Colon (tissue), 2 donors: Measurements from ENCODE around the gene ZNF728.
"Not testable (repeated sequence)": the region's sequence is repeated elsewhere in the genome, so short reads cannot be mapped to it uniquely, and the experiment has no call there.

Experiments
- FAIRE-seq: peaks from 2 replicates; lab custom pipeline; 2012; peaks lifted over from hg19 to GRCh38; lab: Jason Lieb, UNC
- donor health status: control.
- donor health status: control.

ZNF728 gene

DNA sequence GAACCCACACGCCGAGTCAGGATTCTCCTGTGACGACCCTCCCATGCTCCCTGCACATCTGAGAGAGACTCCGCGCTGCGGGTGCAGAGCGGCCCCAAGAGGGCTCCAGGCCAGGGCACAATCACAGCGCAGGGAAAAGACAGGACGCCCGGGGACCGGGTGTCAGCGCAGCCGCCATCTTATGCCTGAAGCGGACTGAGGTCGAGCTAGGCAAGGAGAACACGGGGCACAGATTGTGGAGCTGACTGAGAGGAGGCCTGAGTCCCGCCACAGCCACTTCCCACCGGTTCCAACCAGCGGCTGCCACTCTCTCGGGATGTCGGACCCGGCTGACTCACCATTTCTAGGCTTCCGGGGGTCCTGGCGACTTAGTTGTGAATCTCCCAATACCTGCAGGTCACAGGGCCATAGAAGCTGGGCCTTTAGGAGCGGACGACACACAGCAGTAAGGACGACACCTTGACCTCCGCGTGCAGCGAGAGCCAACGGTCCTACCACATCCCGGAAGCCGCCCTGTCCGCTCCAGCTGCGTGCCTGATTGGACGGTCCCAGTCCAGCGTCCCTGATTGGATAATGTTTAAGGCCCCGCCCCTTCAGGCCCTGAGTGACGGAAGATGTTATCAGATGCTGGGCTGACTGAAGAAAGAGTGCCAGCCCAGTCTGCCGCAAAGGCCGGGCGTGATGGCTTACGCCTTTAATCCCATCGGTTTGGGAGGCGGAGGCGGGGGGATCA lies at the start of gene ZNF728:
TSS of gene ZNF728 (minus strand) at position 487 of the 733 bp plus-strand sequence. CDS start at position 341, 146 bp downstream.
- FAIRE-seq: no peak

DNA sequence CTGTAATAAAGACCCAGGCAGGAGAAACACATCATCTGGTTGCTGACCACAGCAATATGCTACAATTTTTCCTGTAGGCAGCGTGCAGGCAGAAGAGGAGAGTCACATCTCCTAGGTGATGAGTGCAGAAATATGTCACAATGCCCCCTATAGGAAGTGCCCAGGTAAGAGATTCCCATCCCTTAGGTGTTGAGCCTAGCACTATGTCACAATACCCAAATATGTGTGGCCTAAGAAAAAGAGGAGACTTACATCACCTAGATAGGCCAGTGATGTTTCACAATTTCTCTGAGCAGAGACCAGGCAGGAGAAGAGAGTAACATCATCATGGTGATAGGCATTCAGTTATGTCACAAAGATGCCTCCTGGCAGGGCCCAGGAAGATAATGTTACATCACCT lies 49.4 kb upstream of the ZNF728 start:
- no peak for FAIRE-seq

DNA sequence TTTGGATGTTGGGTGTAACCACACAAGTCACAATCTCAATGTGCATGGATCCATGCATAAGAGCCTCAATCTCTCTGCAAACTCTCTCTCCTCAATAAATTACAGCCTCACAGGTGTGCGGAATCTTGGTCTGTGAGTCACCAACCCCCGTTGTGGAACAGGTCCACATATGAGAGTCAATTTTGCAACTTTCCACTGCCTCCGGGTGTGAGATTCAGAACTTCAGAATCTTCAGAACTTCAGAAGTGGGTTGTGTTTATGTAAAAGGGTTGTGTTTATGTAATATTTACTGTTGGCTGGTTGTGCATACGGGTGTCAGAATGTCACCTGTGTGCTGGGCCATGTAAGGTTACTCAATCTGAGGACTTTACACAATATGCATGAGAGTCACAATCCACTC lies 46.3 kb upstream of the ZNF728 start:
- no peak for FAIRE-seq

DNA sequence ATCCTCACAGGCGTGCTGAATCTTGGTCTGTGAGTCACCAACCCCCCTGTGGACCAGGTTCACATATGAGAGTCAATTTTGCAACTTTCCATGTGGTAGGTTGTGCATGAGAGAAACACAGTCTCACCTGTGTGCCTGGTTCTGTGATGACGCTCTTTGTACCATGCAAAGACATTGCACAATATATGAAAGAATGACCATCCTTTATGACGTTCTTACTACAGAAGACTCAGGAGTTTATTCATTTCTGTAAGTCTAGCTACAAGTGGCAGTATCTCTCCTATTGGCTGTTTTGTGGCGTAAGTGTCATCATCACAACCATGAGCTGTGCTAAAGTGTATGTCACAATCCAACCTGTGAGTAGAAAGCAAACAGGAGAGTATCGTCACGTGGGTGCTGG lies 43.8 kb upstream of the ZNF728 start:
- no peak for FAIRE-seq

DNA sequence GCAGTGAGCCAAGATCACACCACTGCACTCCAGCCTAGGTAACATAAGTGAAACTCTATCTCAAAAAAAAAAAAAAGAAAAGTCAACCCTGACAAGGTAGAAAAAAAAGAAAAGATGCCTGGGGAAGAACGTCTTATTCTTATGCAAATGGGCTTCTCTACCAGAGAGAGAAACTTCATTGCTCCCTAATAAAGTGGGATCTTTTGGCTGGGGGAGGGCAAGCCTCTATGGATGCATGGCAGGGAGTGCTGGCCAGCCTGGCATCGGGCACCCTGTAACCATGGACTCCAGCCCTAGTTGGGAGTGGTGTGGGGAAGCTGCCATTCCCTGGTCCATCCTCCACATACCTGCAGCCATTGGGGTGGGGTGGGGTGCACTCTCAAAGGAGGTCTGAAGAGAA lies 30.7 kb upstream of the ZNF728 start:
- no peak for FAIRE-seq

DNA sequence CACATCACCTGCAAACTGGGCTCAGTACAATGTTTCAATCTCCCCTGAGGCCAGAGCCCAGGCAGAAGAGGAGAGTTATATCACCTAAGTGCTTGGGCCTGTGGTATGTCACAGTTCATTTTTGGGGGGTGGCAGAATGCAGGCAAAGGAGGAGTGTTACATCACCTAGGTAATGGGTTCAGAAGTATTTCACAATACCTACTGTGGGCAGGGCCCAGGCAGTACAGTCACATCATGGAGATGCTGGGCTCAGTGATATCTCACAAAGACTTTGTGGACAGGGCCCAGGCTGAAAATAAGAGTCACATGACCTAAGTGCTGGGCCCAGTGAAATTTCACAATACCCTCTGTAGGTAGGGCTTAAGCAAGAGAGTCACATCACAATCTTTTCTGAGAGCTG lies 12.7 kb upstream of the ZNF728 start:
- no peak for FAIRE-seq

DNA sequence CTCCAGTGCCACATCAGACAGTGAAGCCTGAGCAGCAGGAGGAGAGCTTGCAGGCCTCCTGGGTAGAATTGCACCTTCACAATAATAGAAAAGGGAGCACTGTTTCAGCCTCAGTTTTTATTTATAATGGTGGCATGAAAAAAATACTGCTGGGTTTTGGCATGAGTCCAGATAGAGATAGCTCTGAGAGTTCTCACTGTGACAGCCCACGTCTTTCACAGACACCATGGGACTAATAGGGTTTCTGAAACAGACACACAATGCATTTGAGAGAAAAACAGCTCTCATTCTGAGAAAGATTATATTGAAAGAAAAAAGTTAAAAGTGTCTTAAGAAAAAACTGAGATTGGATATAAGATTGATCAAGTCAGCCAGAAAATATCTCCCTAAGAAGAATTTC lies 8.0 kb downstream of the ZNF728 start:
- FAIRE-seq: not testable (repeated sequence)

DNA sequence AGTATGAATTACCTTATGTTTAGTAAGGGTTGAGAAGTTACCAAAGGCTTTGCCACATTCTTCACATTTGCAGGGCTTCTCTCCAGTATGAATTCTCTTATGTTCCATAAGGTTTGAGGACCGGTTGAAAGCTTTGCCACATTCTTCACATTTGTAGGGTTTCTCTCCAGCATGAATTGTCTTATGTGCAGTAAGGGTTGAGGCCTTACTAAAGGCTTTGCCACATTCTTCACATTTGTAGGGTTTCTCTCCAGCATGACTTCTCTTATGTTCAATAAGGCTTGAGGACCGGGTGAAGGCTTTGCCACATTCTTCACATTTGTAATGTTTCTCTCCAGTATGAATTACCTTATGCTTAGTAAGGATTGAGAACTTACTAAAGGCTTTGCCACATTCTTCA lies 26.7 kb downstream of the ZNF728 start:
- FAIRE-seq: no peak

DNA sequence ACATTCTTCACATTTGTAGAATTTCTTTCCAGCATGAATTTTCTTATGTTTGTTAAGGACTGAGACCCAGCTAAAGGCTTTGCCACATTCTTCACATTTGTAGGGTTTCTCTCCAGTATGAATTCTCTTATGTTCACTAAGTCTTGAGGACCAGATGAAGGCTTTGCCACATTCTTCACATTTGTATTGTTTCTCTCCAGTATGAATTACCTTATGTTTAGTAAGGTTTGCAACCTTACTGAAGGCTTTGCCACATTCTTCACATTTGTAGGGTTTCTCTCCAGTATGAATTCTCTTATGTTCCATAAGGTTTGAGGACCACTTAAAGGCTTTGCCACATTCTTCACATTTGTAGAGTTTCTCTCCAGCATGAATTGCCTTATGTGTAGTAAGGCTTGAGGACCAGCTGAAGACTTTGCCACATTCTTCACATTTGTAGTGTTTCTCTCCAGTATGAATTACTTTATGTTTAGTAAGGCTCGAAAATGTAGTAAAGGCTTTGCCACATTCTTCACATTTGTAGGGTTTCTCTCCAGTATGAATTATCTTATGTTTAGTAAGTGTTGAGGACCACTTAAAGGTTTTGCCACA lies 27.3 kb downstream of the ZNF728 start:
- FAIRE-seq: not testable (repeated sequence)

DNA sequence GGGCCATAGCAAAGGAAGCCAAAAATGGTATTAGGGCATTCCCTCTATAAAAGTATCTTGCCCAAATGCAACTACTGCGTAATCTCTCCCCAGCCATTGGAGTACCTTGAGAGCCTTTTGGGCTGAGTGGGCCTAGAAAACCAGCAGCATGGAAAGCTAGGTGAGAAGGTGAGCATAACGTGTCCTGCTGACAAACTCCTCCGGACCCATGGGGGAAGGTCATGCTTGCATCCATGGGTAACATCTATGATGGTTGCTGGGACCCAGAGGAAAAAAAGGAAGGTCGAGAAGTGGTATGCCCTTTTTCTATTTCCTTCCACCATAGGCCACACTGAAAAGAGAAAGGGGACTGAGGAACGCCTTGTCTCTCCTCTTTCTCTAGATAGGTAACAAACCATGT lies 57.4 kb downstream of the ZNF728 start:
- FAIRE-seq: no peak

DNA sequence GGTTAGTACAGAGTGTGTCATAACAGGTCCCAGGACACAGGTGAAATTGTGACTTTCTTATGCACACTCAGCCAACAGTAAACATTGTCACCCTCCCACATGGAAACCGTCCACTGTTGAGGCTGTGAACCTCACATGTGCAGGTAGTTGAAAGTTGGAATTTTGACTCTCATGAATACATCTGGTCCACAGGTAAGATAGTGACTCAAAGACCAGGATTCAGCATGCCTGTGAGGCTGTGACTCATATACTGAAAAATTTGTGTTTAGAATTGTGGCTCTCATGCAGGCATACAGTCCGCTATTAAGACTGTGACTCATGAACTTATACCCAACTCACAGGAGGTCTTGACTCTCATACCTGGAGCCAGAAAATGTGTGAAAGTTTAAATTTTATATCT lies 67.8 kb downstream of the ZNF728 start:
- no peak for FAIRE-seq

DNA sequence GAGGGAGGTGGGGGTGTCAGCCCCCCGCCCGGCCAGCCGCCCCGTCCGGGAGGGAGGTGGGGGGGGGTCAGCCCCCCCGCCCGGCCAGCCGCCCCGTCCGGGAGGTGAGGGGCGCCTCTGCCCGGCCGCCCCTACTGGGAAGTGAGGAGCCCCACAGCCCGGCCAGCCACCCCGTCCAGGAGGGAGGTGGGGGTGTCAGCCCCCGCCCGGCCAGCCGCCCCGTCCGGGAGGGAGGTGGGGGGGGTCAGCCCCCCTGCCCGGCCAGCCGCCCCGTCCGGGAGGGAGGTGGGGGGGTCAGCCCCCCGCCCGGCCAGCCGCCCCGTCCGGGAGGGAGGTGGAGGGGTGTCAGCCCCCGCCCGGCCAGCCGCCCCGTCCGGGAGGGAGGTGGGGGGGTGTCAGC lies 75.4 kb downstream of the ZNF728 start:
- FAIRE-seq: not testable (repeated sequence)

DNA sequence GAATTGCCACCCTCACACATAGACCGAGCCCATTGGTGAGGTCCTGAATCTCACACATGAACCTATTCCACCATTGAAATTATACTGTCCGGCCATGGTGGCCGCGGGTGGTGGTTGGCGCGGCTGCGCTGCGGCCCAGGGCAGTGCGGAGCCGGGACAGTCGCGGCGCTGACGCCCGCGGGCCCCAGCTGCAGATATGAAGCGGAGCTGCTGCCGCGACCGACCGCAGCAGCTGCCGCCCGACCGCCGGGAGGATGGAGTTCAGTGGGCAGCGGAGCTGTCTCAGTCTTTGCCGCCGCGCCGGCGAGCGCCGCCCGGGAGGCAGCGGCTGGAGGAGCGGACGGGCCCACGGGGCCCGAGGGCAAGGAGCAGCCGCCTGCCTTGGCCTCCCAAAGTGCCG lies 77.8 kb downstream of the ZNF728 start:
- not testable (repeated sequence) for FAIRE-seq
